Measurements from ENCODE around the gene LAMB1. TPM values are rescaled to one million over a fixed set of nuclear protein-coding genes. Genes with fewer than 3 reads are reported as not detected.

Gene LAMB1
- total RNA-seq, 1 donor, result 332 TPM

- no peak for DNase-seq (ENCODE audit: low read depth)
- no peak overlapping the region for H3K4me3 ChIP-seq (ENCODE audit: low read depth, low read length)
- no peak for TF ChIP-seq CTCF (IDR thresholded peaks at IDR 0.05; ENCODE audit: insufficient read depth, low read length)
These were observed 17.6 kb upstream of the LAMB1 start for GRCh38 chr7:108020585-108020984.

- DNase-seq (ENCODE audit: low read depth), result no peak
- TF ChIP-seq CTCF (IDR thresholded peaks at IDR 0.05; ENCODE audit: insufficient read depth, low read length), result no peak
- H3K4me3 ChIP-seq (ENCODE audit: low read depth, low read length), result no peak overlapping the region
These were observed 15.7 kb upstream of the LAMB1 start for GRCh38 chr7:108018668-108019067.

GRCh38 chr7:108017776-108018151 lies 14.8 kb upstream of the LAMB1 start:
- DNase-seq (ENCODE audit: low read depth), result no peak
- TF ChIP-seq CTCF (IDR thresholded peaks at IDR 0.05; ENCODE audit: insufficient read depth, low read length), result no peak
- no peak overlapping the region for H3K4me3 ChIP-seq (ENCODE audit: low read depth, low read length)

- no peak overlapping the region for H3K4me3 ChIP-seq (ENCODE audit: low read depth, low read length)
- DNase-seq (ENCODE audit: low read depth), result peak; percentile 74
- TF ChIP-seq CTCF (IDR thresholded peaks at IDR 0.05; ENCODE audit: insufficient read depth, low read length), result peak; percentile 59
These were observed 14.1 kb upstream of the LAMB1 start for GRCh38 chr7:108016841-108017775.

GRCh38 chr7:108015740-108016139 lies 12.8 kb upstream of the LAMB1 start:
- DNase-seq (ENCODE audit: low read depth), result peak; percentile 27
- no peak overlapping the region for H3K4me3 ChIP-seq (ENCODE audit: low read depth, low read length)
- no peak for TF ChIP-seq CTCF (IDR thresholded peaks at IDR 0.05; ENCODE audit: insufficient read depth, low read length)

GRCh38 chr7:108014747-108015682 lies 12.1 kb upstream of the LAMB1 start:
- TF ChIP-seq CTCF (IDR thresholded peaks at IDR 0.05; ENCODE audit: insufficient read depth, low read length), result no peak
- H3K4me3 ChIP-seq (ENCODE audit: low read depth, low read length), result no peak overlapping the region
- DNase-seq (ENCODE audit: low read depth), result peak; percentile 92

Data from fibroblast of the aortic adventitia (primary cell).